Natural killer cell (primary cell): ENCODE data around the gene ZNF19. TPM values are rescaled to one million over a fixed set of nuclear protein-coding genes. Genes with fewer than 3 reads are reported as not detected.

Experiments used
- ATAC-seq, 3 donors: fragments of 150-1000 bp in 2 of 3; fragments of 200-7000 bp in 1 of 3; cut with Tn5 transposase; 1 replicate in 1 of 3; 2 replicates in 2 of 3; pipeline ENCODE4 v1.10.0; 2021; ENCODE audit warnings: mild to moderate bottlenecking in 2 of 3, moderate library complexity in 2 of 3
- DNase-seq, 2 donors: peaks; one replicate each; pipeline versions ENCODE4 v3.0.0 to v3.0.0-alpha.2; 2013 to 2021; ENCODE audit warnings: mixed read lengths in 1 of 2
- H3K27ac ChIP-seq: one replicate; pipeline ENCODE4 v1.5.1; 2013; ENCODE audit warnings: mild to moderate bottlenecking, low read length
- H3K27me3 ChIP-seq: one replicate; pipeline ENCODE4 v1.6.1; 2013; ENCODE audit warnings: low read length; ENCODE audit not compliant: control insufficient read depth, insufficient read depth
- H3K36me3 ChIP-seq: one replicate; pipeline ENCODE4 v1.6.1; 2013; ENCODE audit warnings: low read length; ENCODE audit not compliant: control insufficient read depth, insufficient read depth
- H3K4me1 ChIP-seq: one replicate; pipeline ENCODE4 v1.6.1; 2013; ENCODE audit warnings: low read length; ENCODE audit not compliant: control insufficient read depth, insufficient read depth
- H3K4me3 ChIP-seq: one replicate; pipeline ENCODE4 v1.5.1; 2013; ENCODE audit warnings: low read length
- H3K9me3 ChIP-seq: one replicate; pipeline ENCODE4 v1.6.1; 2013; ENCODE audit warnings: low read length; ENCODE audit not compliant: control insufficient read depth, insufficient read depth
- H3K27ac Mint-ChIP-seq, 2 donors: one replicate each; pipeline ENCODE4 v1.8.0; 2022; ENCODE audit warnings: mild to moderate bottlenecking in 2 of 2, mixed read lengths in 2 of 2, moderate library complexity in 1 of 2
- H3K27me3 Mint-ChIP-seq, 2 donors: one replicate each; pipeline ENCODE4 v1.8.0; 2022; ENCODE audit warnings: low read depth in 2 of 2, mixed read lengths in 2 of 2
- H3K36me3 Mint-ChIP-seq: one replicate; pipeline ENCODE4 v1.8.0; 2022; ENCODE audit warnings: mixed read lengths
- H3K4me1 Mint-ChIP-seq, 2 donors: one replicate each; pipeline ENCODE4 v1.8.0; 2022; ENCODE audit warnings: mixed read lengths in 2 of 2
- H3K4me3 Mint-ChIP-seq: one replicate; pipeline ENCODE4 v1.8.0; 2022; ENCODE audit warnings: mild to moderate bottlenecking, moderate library complexity, mixed read lengths
- H3K9me3 Mint-ChIP-seq, 2 donors: one replicate each; pipeline ENCODE4 v1.8.0; 2022; ENCODE audit warnings: mixed read lengths in 2 of 2
- CTCF ChIP-seq: fragments of 200-600 bp; IDR thresholded peaks from one replicate; pipeline ENCODE4 v1.8.0; 2022; ENCODE audit warnings: antibody characterized with exemption
- WGBS: methylation state at CpG from one replicate; pipeline ENCODE4 v1.1.7; 2013; ENCODE audit warnings: missing lambda C conversion rate; ENCODE audit not compliant: insufficient coverage; 5-methylcytosine and 5-hydroxymethylcytosine counted together
- intact Hi-C: fragments of 100-400 bp; cut with micrococcal nuclease; formaldehyde crosslinking; loops from one replicate; pipeline ENCODE4 v1.14.2; 2022
- total RNA-seq, 4 donors: library from RNA; stranded (reverse); fragments of 120-200 nt in 1 of 4; gene quantifications; one replicate each; pipeline versions ENCODE4 v1.2.3 to v1.2.4, GENCODE V29; 2013 to 2022

ZNF19 gene
- total RNA-seq, 3 donors from 2014 or later (not counting 1 experiment from before 2014, with no cell fraction given) = 3.4 to 6.1 (median 3.6) TPM

GRCh38 chr16:71426880-71427615 lies 62.1 kb downstream of the ZNF19 start:
- Mint-ChIP-seq H3K27me3 (peaks cover 30 to 39% of the 10 kb centered on the region in 2 donors), H3K36me3 (no peaks in the 10 kb centered on the region), H3K4me1 (no peaks in the 10 kb centered on the region), H3K4me3 (no peak overlapping the region), H3K27ac (no peak overlapping the region), H3K9me3 (no peaks in the 10 kb centered on the region)
- Histone ChIP-seq H3K27me3 (no peaks in the 10 kb centered on the region), H3K4me1 (no peaks in the 10 kb centered on the region), H3K9me3 (no peaks in the 10 kb centered on the region), H3K27ac (no peak overlapping the region), H3K4me3 (no peak overlapping the region), H3K36me3 (no peaks in the 10 kb centered on the region)
- TF ChIP-seq CTCF = no peak
- 62% methylated on average over 9 of the region's 12 CpGs for WGBS
- ATAC-seq = no peak
- no peak for DNase-seq
- intact Hi-C loops = no loop called here

GRCh38 chr16:71426069-71426879 lies 62.9 kb downstream of the ZNF19 start:
- Mint-ChIP-seq H3K4me1 (no peaks in the 10 kb centered on the region), H3K36me3 (no peaks in the 10 kb centered on the region), H3K27me3 (peaks cover 30 to 42% of the 10 kb centered on the region in 2 donors), H3K27ac (no peak overlapping the region), H3K4me3 (no peak overlapping the region), H3K9me3 (no peaks in the 10 kb centered on the region)
- no peaks in the 10 kb centered on the region for H3K4me1 ChIP-seq
- H3K4me3 ChIP-seq = no peak overlapping the region
- no peaks in the 10 kb centered on the region for H3K9me3 ChIP-seq
- TF ChIP-seq CTCF = no peak
- WGBS = 3% methylated on average over 48 of the region's 48 CpGs
- ATAC-seq = peak in 1 of 3 donors; percentile 61
- no peaks in the 10 kb centered on the region for H3K36me3 ChIP-seq
- intact Hi-C loops = no loop called here
- no peaks in the 10 kb centered on the region for H3K27me3 ChIP-seq
- peak in 1 of 2 donors; percentile 84 for DNase-seq
- no peak overlapping the region for H3K27ac ChIP-seq

DNA sequence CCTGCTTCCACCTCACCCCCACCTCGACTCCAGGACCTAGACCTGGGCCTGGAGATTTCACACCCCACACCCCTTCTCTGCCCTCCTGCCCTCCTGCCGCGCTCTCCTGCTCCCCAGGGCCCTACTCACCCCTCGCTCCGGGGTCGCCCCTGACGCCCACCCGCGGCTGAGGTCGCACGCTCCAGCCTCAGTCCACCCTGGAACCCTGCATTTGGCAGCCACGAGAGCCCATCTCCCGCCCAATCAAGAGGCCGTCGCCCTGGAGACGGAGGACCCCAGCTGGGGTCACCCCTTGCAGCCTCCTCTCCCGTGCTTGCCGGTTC lies 63.4 kb downstream of the ZNF19 start:
- intact Hi-C loops = no loop called here
- no peaks in the 10 kb centered on the region for H3K36me3 Mint-ChIP-seq
- no peaks in the 10 kb centered on the region for H3K4me1 Mint-ChIP-seq
- H3K4me3 Mint-ChIP-seq = no peak overlapping the region
- no peak overlapping the region for H3K27ac ChIP-seq
- WGBS = 16% methylated on average over 18 of the region's 18 CpGs
- H3K27me3 ChIP-seq = no peaks in the 10 kb centered on the region
- H3K27ac Mint-ChIP-seq = no peak overlapping the region
- DNase-seq (no peak), ATAC-seq (no peak)
- no peak for TF ChIP-seq CTCF
- no peaks in the 10 kb centered on the region for H3K9me3 ChIP-seq
- H3K4me3 ChIP-seq = no peak overlapping the region
- H3K27me3 Mint-ChIP-seq = peaks cover 30 to 46% of the 10 kb centered on the region in 2 donors
- H3K9me3 Mint-ChIP-seq = no peaks in the 10 kb centered on the region
- no peaks in the 10 kb centered on the region for H3K36me3 ChIP-seq
- H3K4me1 ChIP-seq = no peaks in the 10 kb centered on the region
